DOHH2 (cell line): ENCODE results near the gene SLC6A6.

ENCODE experiments used
- H3F3A ChIP-seq: fragments of 200-600 bp; sonication (generic), shearing (Covaris generic); 2 replicates; pipeline ENCODE4 v1.6.0; 2016; ENCODE audit warnings: antibody characterized with exemption, mild to moderate bottlenecking; ENCODE audit not compliant: control insufficient read depth, insufficient read depth
- H3K27ac ChIP-seq: fragments of 200-600 bp; sonication (generic); 2 replicates; pipeline ENCODE4 v1.5.1; 2014; ENCODE audit warnings: low read depth, mild to moderate bottlenecking, low read length, moderate library complexity
- H3K27me3 ChIP-seq: fragments of 200-600 bp; sonication (generic); 2 replicates; pipeline ENCODE4 v1.6.1; 2014; ENCODE audit warnings: mild to moderate bottlenecking, low read length, mixed read lengths; ENCODE audit not compliant: control insufficient read depth
- H3K36me3 ChIP-seq: fragments of 200-600 bp; sonication (generic); 2 replicates; pipeline ENCODE4 v1.6.1; 2014; ENCODE audit warnings: mild to moderate bottlenecking, low read length, moderate library complexity, mixed read lengths; ENCODE audit not compliant: control insufficient read depth
- H3K4me1 ChIP-seq: fragments of 200-600 bp; sonication (generic); 2 replicates; pipeline ENCODE4 v1.6.1; 2014; ENCODE audit warnings: mild to moderate bottlenecking, low read length, mixed read lengths; ENCODE audit not compliant: control insufficient read depth
- H3K4me2 ChIP-seq: fragments of 200-600 bp; sonication (generic); 2 replicates; pipeline ENCODE4 v1.6.0; 2014; ENCODE audit warnings: mild to moderate bottlenecking, low read length, moderate library complexity
- H3K4me3 ChIP-seq: fragments of 200-600 bp; sonication (generic); 2 replicates; pipeline ENCODE4 v1.5.1; 2014; ENCODE audit warnings: mild to moderate bottlenecking, low read length, mixed read lengths
- H3K79me2 ChIP-seq: fragments of 200-600 bp; sonication (generic); 2 replicates; pipeline ENCODE4 v1.6.1; 2014; ENCODE audit warnings: mild to moderate bottlenecking, low read length, mixed read lengths; ENCODE audit not compliant: control insufficient read depth
- H3K9me2 ChIP-seq: fragments of 200-600 bp; sonication (generic); replicated peaks from 2 replicates; pipeline ENCODE4 v1.6.1; 2014; ENCODE audit warnings: mild to moderate bottlenecking, low read length, mixed read lengths; ENCODE audit not compliant: control insufficient read depth
- H3K9me3 ChIP-seq: fragments of 200-600 bp; sonication (generic); 2 replicates; pipeline ENCODE4 v1.6.1; 2014; ENCODE audit warnings: antibody characterized with exemption, low read length, mixed read lengths; ENCODE audit not compliant: control insufficient read depth, insufficient read depth
- H4K20me1 ChIP-seq: fragments of 200-600 bp; sonication (generic); 2 replicates; pipeline ENCODE4 v1.6.0; 2014; ENCODE audit warnings: low read depth, mild to moderate bottlenecking, antibody characterized with exemption, low read length, moderate library complexity; ENCODE audit not compliant: control insufficient read depth, insufficient read depth
- CTCF ChIP-seq: fragments of 200-600 bp; sonication (generic); IDR thresholded peaks from one replicate; pipeline ENCODE4 v1.5.1; 2014; ENCODE audit warnings: antibody characterized with exemption, mild to moderate bottlenecking, low read depth, low read length; ENCODE audit not compliant: poor library complexity, severe bottlenecking
- EZH2phosphoT487 ChIP-seq: fragments of 200-600 bp; sonication (generic); IDR thresholded peaks from 2 replicates; pipeline ENCODE4 v1.6.1; 2017; ENCODE audit warnings: borderline replicate concordance, mild to moderate bottlenecking, antibody characterized with exemption, low read length, moderate library complexity, mixed read lengths

Gene SLC6A6

GRCh38 chr3:14476583-14477265, 74.3 kb downstream of the SLC6A6 start:
- no peaks in the 10 kb centered on the region for H3K4me1 ChIP-seq
- H4K20me1 ChIP-seq = no peaks in the 10 kb centered on the region
- peaks cover 73% of the 10 kb centered on the region for H3K36me3 ChIP-seq
- no peaks in the 10 kb centered on the region for H3K9me2 ChIP-seq
- H3K79me2 ChIP-seq = no peaks in the 10 kb centered on the region
- no peak overlapping the region for H3K4me2 ChIP-seq
- TF ChIP-seq CTCF (no peak), EZH2phosphoT487 (no peak)
- H3K27me3 ChIP-seq = no peaks in the 10 kb centered on the region
- no peaks in the 10 kb centered on the region for H3F3A ChIP-seq
- no peak overlapping the region for H3K4me3 ChIP-seq
- no peak overlapping the region for H3K27ac ChIP-seq
- no peaks in the 10 kb centered on the region for H3K9me3 ChIP-seq

DNA sequence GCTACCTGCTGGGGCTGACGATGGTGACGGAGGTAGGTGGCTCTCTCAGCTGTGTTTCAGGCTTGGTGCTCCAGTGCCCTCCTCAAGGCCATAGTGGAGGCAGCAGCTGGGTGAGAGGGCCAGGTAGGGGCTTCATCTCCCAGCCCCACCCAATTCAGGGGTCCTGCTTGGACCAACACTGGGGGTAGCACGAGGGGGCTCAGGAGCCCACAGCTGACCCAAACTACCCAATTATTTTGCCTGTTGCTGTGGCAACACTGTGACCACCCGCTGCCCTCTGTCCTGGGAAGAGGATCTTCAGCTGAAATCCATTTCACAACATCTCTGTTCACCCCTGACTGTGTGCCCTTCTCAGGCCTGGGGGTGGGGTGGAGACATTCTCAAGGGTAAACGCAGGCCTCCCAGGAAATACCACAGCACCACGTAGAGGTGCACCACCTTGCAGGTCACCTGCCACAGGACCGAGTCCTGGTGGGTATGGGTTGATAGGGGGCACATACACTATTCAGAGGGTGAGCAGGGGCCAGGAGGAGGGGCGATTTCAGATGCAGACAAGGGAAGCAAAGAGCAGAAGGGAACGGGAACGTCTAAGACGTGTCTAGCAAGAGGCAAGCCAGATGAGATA, 75.0 kb downstream of the SLC6A6 start:
- H3K27me3 ChIP-seq = no peaks in the 10 kb centered on the region
- H3K9me2 ChIP-seq = no peaks in the 10 kb centered on the region
- TF ChIP-seq EZH2phosphoT487 (no peak), CTCF (no peak)
- H3K36me3 ChIP-seq = peaks cover 72% of the 10 kb centered on the region
- H3K79me2 ChIP-seq = no peaks in the 10 kb centered on the region
- no peak overlapping the region for H3K27ac ChIP-seq
- H3K4me3 ChIP-seq = no peak overlapping the region
- no peaks in the 10 kb centered on the region for H3K4me1 ChIP-seq
- no peak overlapping the region for H3K4me2 ChIP-seq
- H4K20me1 ChIP-seq = no peaks in the 10 kb centered on the region
- no peaks in the 10 kb centered on the region for H3K9me3 ChIP-seq
- no peaks in the 10 kb centered on the region for H3F3A ChIP-seq

- Histone ChIP-seq H3F3A (no peaks in the 10 kb centered on the region), H3K36me3 (peaks cover 80% of the 10 kb centered on the region), H3K79me2 (no peaks in the 10 kb centered on the region)
These were observed 76.6 kb downstream of the SLC6A6 start for GRCh38 chr3:14478956-14479550.

More at GRCh38 chr3:14478956-14479550, 76.6 kb downstream of the SLC6A6 start:
- no peak for TF ChIP-seq EZH2phosphoT487
- TF ChIP-seq CTCF = no peak
- H3K4me3 ChIP-seq = no peak overlapping the region
- H3K4me2 ChIP-seq = no peak overlapping the region
- no peak overlapping the region for H3K27ac ChIP-seq
- no peaks in the 10 kb centered on the region for H3K9me3 ChIP-seq
- H3K4me1 ChIP-seq = no peaks in the 10 kb centered on the region
- H3K9me2 ChIP-seq = no peaks in the 10 kb centered on the region
- no peaks in the 10 kb centered on the region for H3K27me3 ChIP-seq
- no peaks in the 10 kb centered on the region for H4K20me1 ChIP-seq
